SIG-M5 treated with dmso at 0.1 percent for 504 hours (cell line): ENCODE results near the gene PLK4.
"Not testable (repeated sequence)": the region's sequence is repeated elsewhere in the genome, so short reads cannot be mapped to it uniquely, and the experiment has no call there.

ENCODE experiments used
- DNase-seq: peaks from one replicate; lab custom pipeline; 2025; ENCODE audit not compliant: unreplicated experiment; lab: John Stamatoyannopoulos, UW

Gene PLK4

GRCh38 chr4:127905029-127905428 is 24.3 kb downstream of the PLK4 start:
- DNase-seq, result no peak

- DNase-seq, result no peak
Observed at GRCh38 chr4:127916512-127916911, 35.8 kb downstream of the PLK4 start.

- no peak for DNase-seq
Observed at GRCh38 chr4:127917151-127917550, 36.5 kb downstream of the PLK4 start.

- no peak for DNase-seq
Observed at GRCh38 chr4:127920521-127920920, 39.8 kb downstream of the PLK4 start.

- no peak for DNase-seq
Observed at GRCh38 chr4:127922226-127922625, 41.5 kb downstream of the PLK4 start.

- DNase-seq, result not testable (repeated sequence)
Observed at GRCh38 chr4:127925720-127926119, 45.0 kb downstream of the PLK4 start.

GRCh38 chr4:127930175-127930574 is 49.5 kb downstream of the PLK4 start:
- DNase-seq, result no peak

- DNase-seq, result not testable (repeated sequence)
Observed at GRCh38 chr4:127931836-127932235, 51.1 kb downstream of the PLK4 start.

GRCh38 chr4:127936974-127937373 is 56.3 kb downstream of the PLK4 start:
- no peak for DNase-seq
